Endothelial cell of umbilical vein (primary cell): Measurements from ENCODE around the gene SLC25A29.

Experiments used
- EZH2 ChIP-seq: IDR thresholded peaks from 2 replicates; pipeline ENCODE4 v1.6.1; 2012; ENCODE audit warnings: borderline replicate concordance, low read depth, mild to moderate bottlenecking, moderate library complexity, low read length, inconsistent platforms; ENCODE audit not compliant: severe bottlenecking
- POLR2A ChIP-seq: IDR thresholded peaks from 2 replicates; pipeline ENCODE4 v1.6.1; 2012; ENCODE audit warnings: low read depth, mild to moderate bottlenecking, control low read depth, low read length
- TF ChIP-seq, protein P1 (sequence below), 2 donors: IDR thresholded peaks; 1 replicate in 1 of 2; 2 replicates in 1 of 2; pipeline ENCODE4 v1.5.1; 2011; ENCODE audit warnings: low read length in 2 of 2, mild to moderate bottlenecking in 2 of 2, moderate library complexity in 2 of 2, control low read depth in 1 of 2, inconsistent platforms in 1 of 2, low read depth in 1 of 2; ENCODE audit not compliant: insufficient read depth in 1 of 2; ENCODE audit errors: extremely low read depth in 1 of 2
- TF ChIP-seq, protein P2 (sequence below): IDR thresholded peaks from 2 replicates; pipeline ENCODE4 v1.6.1; 2011; ENCODE audit not compliant: insufficient read depth, insufficient read length

DNA sequence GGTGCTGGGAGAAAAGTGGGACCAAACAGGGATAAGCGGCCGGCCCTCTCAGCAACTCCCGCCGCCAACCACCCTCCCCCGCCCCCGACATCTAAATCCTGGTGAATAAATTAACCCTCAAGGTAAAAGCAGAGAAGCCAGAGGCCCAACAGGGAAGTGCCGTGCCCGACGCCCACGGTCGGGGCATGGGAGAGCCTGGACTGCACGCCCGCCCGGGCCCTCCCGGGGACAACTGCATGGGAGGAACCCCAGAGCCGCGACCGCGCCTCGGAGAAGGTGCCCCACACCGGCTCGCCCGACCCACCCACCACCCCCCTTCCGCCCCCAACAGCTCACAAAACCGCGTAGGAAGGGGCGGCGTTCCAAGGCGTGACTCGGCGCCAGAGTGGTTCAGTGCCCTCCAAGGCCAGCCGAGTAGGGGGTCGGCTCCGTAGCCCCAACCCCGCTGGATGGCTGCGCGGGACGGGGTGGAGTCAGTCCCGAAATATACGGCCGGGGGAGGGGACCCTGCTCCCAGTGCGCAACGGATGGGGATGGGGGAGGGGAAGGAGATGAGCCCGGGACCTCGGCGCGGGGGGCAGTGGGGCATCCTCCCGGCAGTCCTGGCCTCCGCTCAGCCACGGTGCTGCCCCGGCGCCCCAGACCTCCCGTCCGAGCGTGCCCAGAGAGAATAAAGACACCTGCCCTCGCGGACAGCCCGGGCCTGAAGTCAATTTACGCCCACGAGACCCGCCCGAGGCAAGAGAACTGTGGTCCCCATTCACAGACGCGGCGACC lies 732 bp downstream of the SLC25A29 start:
- TF ChIP-seq, protein P1, sequence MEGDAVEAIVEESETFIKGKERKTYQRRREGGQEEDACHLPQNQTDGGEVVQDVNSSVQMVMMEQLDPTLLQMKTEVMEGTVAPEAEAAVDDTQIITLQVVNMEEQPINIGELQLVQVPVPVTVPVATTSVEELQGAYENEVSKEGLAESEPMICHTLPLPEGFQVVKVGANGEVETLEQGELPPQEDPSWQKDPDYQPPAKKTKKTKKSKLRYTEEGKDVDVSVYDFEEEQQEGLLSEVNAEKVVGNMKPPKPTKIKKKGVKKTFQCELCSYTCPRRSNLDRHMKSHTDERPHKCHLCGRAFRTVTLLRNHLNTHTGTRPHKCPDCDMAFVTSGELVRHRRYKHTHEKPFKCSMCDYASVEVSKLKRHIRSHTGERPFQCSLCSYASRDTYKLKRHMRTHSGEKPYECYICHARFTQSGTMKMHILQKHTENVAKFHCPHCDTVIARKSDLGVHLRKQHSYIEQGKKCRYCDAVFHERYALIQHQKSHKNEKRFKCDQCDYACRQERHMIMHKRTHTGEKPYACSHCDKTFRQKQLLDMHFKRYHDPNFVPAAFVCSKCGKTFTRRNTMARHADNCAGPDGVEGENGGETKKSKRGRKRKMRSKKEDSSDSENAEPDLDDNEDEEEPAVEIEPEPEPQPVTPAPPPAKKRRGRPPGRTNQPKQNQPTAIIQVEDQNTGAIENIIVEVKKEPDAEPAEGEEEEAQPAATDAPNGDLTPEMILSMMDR (IDR thresholded peaks at IDR 0.05; ENCODE audit: extremely low read depth in 1 of 2, insufficient read depth in 1 of 2, low read depth in 1 of 2, low read length in 2 of 2) = no peak
- TF ChIP-seq POLR2A = no peak
- TF ChIP-seq EZH2 = no peak
- TF ChIP-seq, protein P2, sequence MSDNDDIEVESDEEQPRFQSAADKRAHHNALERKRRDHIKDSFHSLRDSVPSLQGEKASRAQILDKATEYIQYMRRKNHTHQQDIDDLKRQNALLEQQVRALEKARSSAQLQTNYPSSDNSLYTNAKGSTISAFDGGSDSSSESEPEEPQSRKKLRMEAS = no peak
